Thyroid gland (tissue), 4 donors: ENCODE data around the gene STIM1. TPM values are rescaled to one million over a fixed set of nuclear protein-coding genes. Genes with fewer than 3 reads are reported as not detected.

ENCODE experiments used
- DNase-seq, 2 donors: peaks; one replicate each; pipeline ENCODE4 v3.0.0-alpha.2; 2019
- H3K27ac ChIP-seq, 3 donors: fragments of 200-600 bp; sonication (generic); 1 replicate in 2 of 3; 2 replicates in 1 of 3; pipeline ENCODE4 v1.5.1; 2016 to 2019; ENCODE audit warnings: mild to moderate bottlenecking in 1 of 3, moderate library complexity in 1 of 3
- H3K27me3 ChIP-seq: fragments of 200-600 bp; sonication (generic); one replicate; pipeline ENCODE4 v1.5.1; 2019
- H3K36me3 ChIP-seq, 2 donors: fragments of 200-600 bp; sonication (generic); one replicate each; pipeline ENCODE4 v1.5.1; 2016 to 2019
- H3K4me1 ChIP-seq, 2 donors: fragments of 200-600 bp; sonication (generic); one replicate each; pipeline ENCODE4 v1.5.1; 2017 to 2019
- H3K4me3 ChIP-seq, 3 donors: fragments of 200-600 bp; sonication (generic); replicated peaks in 1 of 3; 1 replicate in 2 of 3; 2 replicates in 1 of 3; pipeline ENCODE4 v1.5.1; 2016; ENCODE audit warnings: mild to moderate bottlenecking in 1 of 3
- H3K9me3 ChIP-seq: fragments of 200-600 bp; sonication (generic); one replicate; pipeline ENCODE4 v1.5.1; 2017
- POLR2A ChIP-seq, 2 donors: fragments of 450-650 bp; IDR thresholded peaks; one replicate each; pipeline ENCODE4 v1.6.1; 2017; ENCODE audit warnings: antibody characterized with exemption in 2 of 2, mild to moderate bottlenecking in 2 of 2, moderate library complexity in 1 of 2
- WGBS, 2 donors: methylation state at CpG; one replicate each; pipeline ENCODE4 v1.1.5; 2017; 5-methylcytosine and 5-hydroxymethylcytosine counted together
- intact Hi-C: fragments of 100-400 bp; cut with DNase I; formaldehyde crosslinking; loops from one replicate; pipeline ENCODE4 v1.15.1; 2023
- total RNA-seq, 4 donors: library from RNA; depleted of rRNA; stranded (reverse); fragments of >200 nt; gene quantifications; one replicate each; pipeline ENCODE4 v1.2.3, GENCODE V29; 2016
- TF ChIP-seq, protein P1 (sequence below), 6 experiments: fragments of 200-600 bp in 3 of 6; fragments of 450-650 bp in 3 of 6; sonication (generic) in 3 of 6; IDR thresholded peaks; one replicate each; pipeline ENCODE4 v1.5.1; 2016 to 2019; ENCODE audit warnings: antibody characterized with exemption in 6 of 6, mild to moderate bottlenecking in 2 of 6, inconsistent platforms in 1 of 6, moderate library complexity in 1 of 6

Gene STIM1
- total RNA-seq, 4 donors from 2014 or later: 54.3 to 89.2 (median 71.0) TPM

DNA sequence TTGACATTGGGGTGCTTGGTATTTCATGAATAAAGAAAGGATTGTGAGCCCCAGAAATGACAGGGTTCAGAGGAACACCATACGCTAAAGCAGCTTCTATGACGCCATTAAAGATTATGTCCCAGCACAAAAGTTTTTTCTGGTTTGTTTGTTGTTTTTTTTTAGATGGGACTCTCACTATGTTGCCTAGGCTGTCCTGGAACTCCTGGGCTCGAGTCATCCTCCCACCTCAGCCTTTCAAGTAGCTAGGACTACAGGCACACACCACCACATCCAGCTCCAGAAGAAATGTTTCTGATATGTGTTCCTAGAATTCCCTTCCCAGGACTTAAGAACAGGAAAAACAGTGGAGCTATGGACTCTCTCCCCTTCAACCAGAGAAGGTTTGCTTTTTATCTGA, 12.1 kb upstream of the STIM1 start:
- Histone ChIP-seq H3K4me1 (peaks cover 0 to 5% of the 10 kb centered on the region in 2 donors), H3K4me3 (no peak overlapping the region), H3K36me3 (no peaks in the 10 kb centered on the region), H3K27ac (no peak overlapping the region), H3K27me3 (no peaks in the 10 kb centered on the region), H3K9me3 (no peaks in the 10 kb centered on the region)
- no peak for TF ChIP-seq POLR2A (IDR thresholded peaks at IDR 0.05)
- TF ChIP-seq, protein P1, sequence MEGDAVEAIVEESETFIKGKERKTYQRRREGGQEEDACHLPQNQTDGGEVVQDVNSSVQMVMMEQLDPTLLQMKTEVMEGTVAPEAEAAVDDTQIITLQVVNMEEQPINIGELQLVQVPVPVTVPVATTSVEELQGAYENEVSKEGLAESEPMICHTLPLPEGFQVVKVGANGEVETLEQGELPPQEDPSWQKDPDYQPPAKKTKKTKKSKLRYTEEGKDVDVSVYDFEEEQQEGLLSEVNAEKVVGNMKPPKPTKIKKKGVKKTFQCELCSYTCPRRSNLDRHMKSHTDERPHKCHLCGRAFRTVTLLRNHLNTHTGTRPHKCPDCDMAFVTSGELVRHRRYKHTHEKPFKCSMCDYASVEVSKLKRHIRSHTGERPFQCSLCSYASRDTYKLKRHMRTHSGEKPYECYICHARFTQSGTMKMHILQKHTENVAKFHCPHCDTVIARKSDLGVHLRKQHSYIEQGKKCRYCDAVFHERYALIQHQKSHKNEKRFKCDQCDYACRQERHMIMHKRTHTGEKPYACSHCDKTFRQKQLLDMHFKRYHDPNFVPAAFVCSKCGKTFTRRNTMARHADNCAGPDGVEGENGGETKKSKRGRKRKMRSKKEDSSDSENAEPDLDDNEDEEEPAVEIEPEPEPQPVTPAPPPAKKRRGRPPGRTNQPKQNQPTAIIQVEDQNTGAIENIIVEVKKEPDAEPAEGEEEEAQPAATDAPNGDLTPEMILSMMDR (IDR thresholded peaks at IDR 0.05): no peak
- WGBS, 2 donors: 87 to 91% methylated on average over 3 of the region's 3 CpGs
- intact Hi-C loops: no loop called here
- DNase-seq: no peak

DNA sequence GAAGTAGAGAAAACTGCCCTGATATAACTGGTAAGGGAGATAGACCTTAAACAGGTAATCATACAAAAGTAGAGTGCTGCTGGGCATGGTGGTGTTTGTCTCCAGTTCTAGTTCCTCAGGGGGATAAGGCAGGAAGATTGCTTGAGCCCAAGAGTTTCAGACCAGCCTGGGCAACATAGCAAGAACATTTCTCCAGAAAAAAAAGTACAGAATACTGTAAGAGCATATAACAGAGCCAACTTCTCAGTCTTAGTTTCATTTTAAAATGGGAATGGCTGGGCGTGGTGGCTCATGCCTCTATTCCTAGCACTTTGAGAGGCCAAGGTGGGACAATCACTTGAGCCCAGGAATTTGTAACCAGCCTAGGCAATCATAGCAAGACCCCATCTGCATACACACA, 10.2 kb upstream of the STIM1 start:
- peaks cover 0 to 5% of the 10 kb centered on the region in 2 donors for H3K4me1 ChIP-seq
- DNase-seq: no peak
- H3K27ac ChIP-seq: no peak overlapping the region
- H3K27me3 ChIP-seq: no peaks in the 10 kb centered on the region
- no peak for TF ChIP-seq POLR2A (IDR thresholded peaks at IDR 0.05)
- TF ChIP-seq, protein P1 (IDR thresholded peaks at IDR 0.05): no peak
- H3K9me3 ChIP-seq: no peaks in the 10 kb centered on the region
- H3K4me3 ChIP-seq: no peak overlapping the region
- 100% methylated on average over 1 of the region's 1 CpG for WGBS, 2 donors
- intact Hi-C loops: no loop called here
- no peaks in the 10 kb centered on the region for H3K36me3 ChIP-seq

DNA sequence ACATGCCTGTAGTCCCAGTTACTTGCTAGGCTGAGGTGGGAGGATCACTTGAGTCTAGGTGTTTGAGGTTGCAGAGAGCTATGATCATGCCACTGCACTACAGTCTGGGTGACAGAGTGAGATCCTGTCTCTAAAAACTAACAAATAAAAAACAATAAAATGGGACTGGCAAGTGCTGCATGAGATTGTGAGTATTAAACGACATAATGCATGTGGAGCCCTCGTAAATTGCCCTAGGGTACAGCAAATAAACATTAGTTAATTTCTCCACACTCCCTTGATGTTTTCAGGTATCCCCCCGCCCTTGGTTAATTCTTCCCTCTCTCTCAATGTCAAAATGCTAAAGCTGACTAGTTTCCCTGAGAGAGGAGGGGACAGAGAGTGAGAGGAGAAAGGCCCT, 9.8 kb upstream of the STIM1 start:
- TF ChIP-seq, protein P1 (IDR thresholded peaks at IDR 0.05): no peak

DNA sequence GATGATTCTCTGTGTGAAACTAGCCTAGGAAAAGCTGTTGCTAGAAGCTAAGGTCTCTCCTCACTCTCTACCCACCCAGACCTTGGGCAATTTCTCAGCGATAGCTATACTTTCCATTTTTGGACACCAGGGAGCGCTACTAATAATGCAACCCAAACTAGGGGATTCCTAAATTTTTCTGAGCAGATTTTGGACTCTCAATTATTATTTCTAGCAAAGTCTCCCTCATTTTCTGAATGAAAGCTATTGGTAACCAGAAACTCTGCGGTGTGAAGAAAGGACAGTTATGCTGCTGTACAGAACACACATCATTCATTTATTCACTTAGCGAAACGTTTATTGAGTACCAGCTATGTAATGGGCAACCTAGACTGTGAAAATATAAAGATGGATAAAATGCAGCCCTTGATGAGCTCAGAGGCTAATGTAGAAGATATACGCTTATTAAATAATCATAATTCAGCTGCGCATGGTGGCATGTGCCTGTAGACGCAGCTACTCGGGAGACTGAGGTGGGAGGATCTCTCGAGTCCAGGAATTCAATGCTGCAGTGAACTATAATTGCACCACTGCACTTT, 6.1 kb upstream of the STIM1 start:
- Histone ChIP-seq H3K9me3 (no peaks in the 10 kb centered on the region), H3K4me1 (peaks cover 6% of the 10 kb centered on the region in 2 donors), H3K36me3 (no peaks in the 10 kb centered on the region), H3K4me3 (no peak overlapping the region), H3K27ac (no peak overlapping the region), H3K27me3 (no peaks in the 10 kb centered on the region)
- intact Hi-C loops: no loop called here
- TF ChIP-seq, protein P1 (IDR thresholded peaks at IDR 0.05): peak in 5 of 6 experiments; percentile 33 to 75 (median 70)
- TF ChIP-seq POLR2A (IDR thresholded peaks at IDR 0.05): no peak
- 62 to 63% methylated on average over 10 of the region's 10 CpGs for WGBS, 2 donors
- no peak for DNase-seq

More for the DNA sequence above, 9.8 kb upstream of the STIM1 start:
- intact Hi-C loops: loop anchor here (2.0 kb wide), 1 partner anchor 227 kb away; no protein-coding TSS in a partner anchor
- no peak for DNase-seq
- H3K27ac ChIP-seq: no peak overlapping the region
- no peak overlapping the region for H3K4me3 ChIP-seq
- H3K9me3 ChIP-seq: no peaks in the 10 kb centered on the region
- WGBS, 2 donors: 89 to 90% methylated on average over 3 of the region's 3 CpGs
- H3K36me3 ChIP-seq: no peaks in the 10 kb centered on the region
- H3K4me1 ChIP-seq: peaks cover 0 to 5% of the 10 kb centered on the region in 2 donors
- H3K27me3 ChIP-seq: no peaks in the 10 kb centered on the region

DNA sequence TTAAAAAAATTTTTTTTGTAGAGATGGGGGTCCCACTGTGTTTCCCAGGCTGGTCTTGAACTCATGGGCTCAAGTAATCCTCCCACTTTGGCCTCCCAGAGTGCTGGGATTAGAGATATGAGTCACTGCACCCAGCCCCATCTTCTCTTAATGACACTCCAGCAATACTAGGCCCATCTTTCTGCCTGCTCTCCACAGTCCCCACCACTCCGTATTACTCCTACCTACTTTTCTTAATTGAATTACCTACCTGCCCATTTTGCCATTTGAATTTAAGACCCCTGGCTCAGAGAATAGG, 2.0 kb upstream of the STIM1 start:
- TF ChIP-seq POLR2A (IDR thresholded peaks at IDR 0.05): no peak
- TF ChIP-seq, protein P1 (IDR thresholded peaks at IDR 0.05): no peak
- Histone ChIP-seq H3K4me3 (no peak overlapping the region), H3K9me3 (no peaks in the 10 kb centered on the region), H3K27ac (peak overlapping the region in 2 of 3 donors; percentile 95), H3K27me3 (no peaks in the 10 kb centered on the region), H3K4me1 (peaks cover 24 to 31% of the 10 kb centered on the region in 2 donors), H3K36me3 (no peaks in the 10 kb centered on the region)
- 94% methylated on average over 1 of the region's 1 CpG for WGBS, 2 donors
- intact Hi-C loops: no loop called here
- DNase-seq: no peak
